Measurements from ENCODE around the gene VWA7. TPM values are rescaled to one million over a fixed set of nuclear protein-coding genes. Genes with fewer than 3 reads are reported as not detected.

VWA7 gene
- total RNA-seq, 2 donors from 2014 or later = 0.64 to 0.95 TPM

GRCh38 chr6:31771992-31772358, 5.2 kb downstream of the VWA7 start:
- H3K9ac ChIP-seq (ENCODE audit: extremely low read depth, low read length, poor library complexity, severe bottlenecking) = no peak overlapping the region
- H3K36me3 ChIP-seq (ENCODE audit: control insufficient read depth, insufficient read depth, low read length) = no peaks in the 10 kb centered on the region
- H3K27me3 ChIP-seq (ENCODE audit: control insufficient read depth, insufficient read depth, low read length, poor library complexity, severe bottlenecking) = no peaks in the 10 kb centered on the region
- no peaks in the 10 kb centered on the region for H3K9me3 Mint-ChIP-seq
- no peak overlapping the region for H3K27ac Mint-ChIP-seq
- no peak for DNase-seq
- H3K36me3 Mint-ChIP-seq (ENCODE audit: low read depth) = no peaks in the 10 kb centered on the region
- no peak overlapping the region for H3K27ac ChIP-seq (ENCODE audit: low read depth, low read length)
- H3K4me3 ChIP-seq (ENCODE audit: low read length) = no peak overlapping the region
- no peaks in the 10 kb centered on the region for H3K4me1 Mint-ChIP-seq
- H3K27me3 Mint-ChIP-seq (ENCODE audit: insufficient read depth) = no peaks in the 10 kb centered on the region
- H3K4me1 ChIP-seq (ENCODE audit: control insufficient read depth, insufficient read depth, low read length) = no peaks in the 10 kb centered on the region
- TF ChIP-seq, protein P1, sequence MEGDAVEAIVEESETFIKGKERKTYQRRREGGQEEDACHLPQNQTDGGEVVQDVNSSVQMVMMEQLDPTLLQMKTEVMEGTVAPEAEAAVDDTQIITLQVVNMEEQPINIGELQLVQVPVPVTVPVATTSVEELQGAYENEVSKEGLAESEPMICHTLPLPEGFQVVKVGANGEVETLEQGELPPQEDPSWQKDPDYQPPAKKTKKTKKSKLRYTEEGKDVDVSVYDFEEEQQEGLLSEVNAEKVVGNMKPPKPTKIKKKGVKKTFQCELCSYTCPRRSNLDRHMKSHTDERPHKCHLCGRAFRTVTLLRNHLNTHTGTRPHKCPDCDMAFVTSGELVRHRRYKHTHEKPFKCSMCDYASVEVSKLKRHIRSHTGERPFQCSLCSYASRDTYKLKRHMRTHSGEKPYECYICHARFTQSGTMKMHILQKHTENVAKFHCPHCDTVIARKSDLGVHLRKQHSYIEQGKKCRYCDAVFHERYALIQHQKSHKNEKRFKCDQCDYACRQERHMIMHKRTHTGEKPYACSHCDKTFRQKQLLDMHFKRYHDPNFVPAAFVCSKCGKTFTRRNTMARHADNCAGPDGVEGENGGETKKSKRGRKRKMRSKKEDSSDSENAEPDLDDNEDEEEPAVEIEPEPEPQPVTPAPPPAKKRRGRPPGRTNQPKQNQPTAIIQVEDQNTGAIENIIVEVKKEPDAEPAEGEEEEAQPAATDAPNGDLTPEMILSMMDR (conservative IDR thresholded peaks at IDR 0.05) = no peak
- WGBS, 2 experiments (ENCODE audit: insufficient coverage in 1 of 2, insufficient read length in 1 of 2) = 94 to 100% methylated on average over 1 to 4 of the region's 4 CpGs
- no peak overlapping the region for H3K4me3 Mint-ChIP-seq
- H3K9me3 ChIP-seq (ENCODE audit: control insufficient read depth, low read length) = no peaks in the 10 kb centered on the region

GRCh38 chr6:31770860-31771259, 6.3 kb downstream of the VWA7 start:
- no peaks in the 10 kb centered on the region for H3K9me3 Mint-ChIP-seq
- no peaks in the 10 kb centered on the region for H3K27me3 Mint-ChIP-seq (ENCODE audit: insufficient read depth)
- peaks cover 7% of the 10 kb centered on the region for H3K4me1 Mint-ChIP-seq
- H3K36me3 Mint-ChIP-seq (ENCODE audit: low read depth) = no peaks in the 10 kb centered on the region
- Histone ChIP-seq H3K9me3 (ENCODE audit: control insufficient read depth, low read length) (no peaks in the 10 kb centered on the region), H3K4me3 (ENCODE audit: low read length) (no peak overlapping the region), H3K4me1 (ENCODE audit: control insufficient read depth, insufficient read depth, low read length) (no peaks in the 10 kb centered on the region), H3K27ac (ENCODE audit: low read depth, low read length) (no peak overlapping the region), H3K36me3 (ENCODE audit: control insufficient read depth, insufficient read depth, low read length) (no peaks in the 10 kb centered on the region), H3K9ac (ENCODE audit: extremely low read depth, low read length, poor library complexity, severe bottlenecking) (no peak overlapping the region), H3K27me3 (ENCODE audit: control insufficient read depth, insufficient read depth, low read length, poor library complexity, severe bottlenecking) (no peaks in the 10 kb centered on the region)
- WGBS, 2 experiments (ENCODE audit: insufficient coverage in 1 of 2, insufficient read length in 1 of 2) = 90 to 100% methylated on average over 2 of the region's 2 CpGs
- DNase-seq = no peak
- no peak overlapping the region for H3K4me3 Mint-ChIP-seq
- TF ChIP-seq, protein P1 (conservative IDR thresholded peaks at IDR 0.05) = no peak
- no peak overlapping the region for H3K27ac Mint-ChIP-seq

GRCh38 chr6:31769684-31770371, 7.3 kb downstream of the VWA7 start:
- no peak overlapping the region for H3K27ac Mint-ChIP-seq
- 78 to 83% methylated on average over 5 to 12 of the region's 12 CpGs for WGBS, 2 experiments (ENCODE audit: insufficient coverage in 1 of 2, insufficient read length in 1 of 2)
- no peak overlapping the region for H3K4me3 Mint-ChIP-seq

More at GRCh38 chr6:31769684-31770371, 7.3 kb downstream of the VWA7 start:
- peak; percentile 93 for DNase-seq
- no peaks in the 10 kb centered on the region for H3K36me3 ChIP-seq (ENCODE audit: control insufficient read depth, insufficient read depth, low read length)
- TF ChIP-seq, protein P1 (conservative IDR thresholded peaks at IDR 0.05) = peak; percentile 95
- no peaks in the 10 kb centered on the region for H3K9me3 ChIP-seq (ENCODE audit: control insufficient read depth, low read length)
- no peak overlapping the region for H3K9ac ChIP-seq (ENCODE audit: extremely low read depth, low read length, poor library complexity, severe bottlenecking)
- H3K4me1 ChIP-seq (ENCODE audit: control insufficient read depth, insufficient read depth, low read length) = no peaks in the 10 kb centered on the region
- peaks cover 8% of the 10 kb centered on the region for H3K4me1 Mint-ChIP-seq
- H3K27me3 ChIP-seq (ENCODE audit: control insufficient read depth, insufficient read depth, low read length, poor library complexity, severe bottlenecking) = no peaks in the 10 kb centered on the region
- no peaks in the 10 kb centered on the region for H3K27me3 Mint-ChIP-seq (ENCODE audit: insufficient read depth)
- H3K27ac ChIP-seq (ENCODE audit: low read depth, low read length) = no peak overlapping the region
- H3K36me3 Mint-ChIP-seq (ENCODE audit: low read depth) = no peaks in the 10 kb centered on the region
- no peaks in the 10 kb centered on the region for H3K9me3 Mint-ChIP-seq
- H3K4me3 ChIP-seq (ENCODE audit: low read length) = no peak overlapping the region
